HG02852 (cell line): ENCODE results near the gene PDE4B.
A peak's percentile ranks its signal among the peaks of the same experiment; 100 is the strongest.

Experiments used
- ATAC-seq: cut with Tn5 transposase; IDR thresholded peaks from one replicate; pipeline ENCODE4 v1.9.1; 2021; ENCODE audit warnings: mild to moderate bottlenecking, moderate library complexity; ENCODE audit not compliant: unreplicated experiment

Gene PDE4B

GRCh38 chr1:66275601-66276023 is 482.9 kb downstream of the PDE4B start:
- ATAC-seq = no peak

- peak; percentile 88 for ATAC-seq
Measured at GRCh38 chr1:66276218-66276617, 483.5 kb downstream of the PDE4B start.

GRCh38 chr1:66278260-66279021 is 485.7 kb downstream of the PDE4B start:
- ATAC-seq = no peak

GRCh38 chr1:66281808-66282207 is 489.1 kb downstream of the PDE4B start:
- ATAC-seq = no peak

GRCh38 chr1:66282343-66282852 is 489.7 kb downstream of the PDE4B start:
- ATAC-seq = peak; percentile 81

GRCh38 chr1:66282891-66283621 is 490.4 kb downstream of the PDE4B start:
- ATAC-seq = no peak

- peak; percentile 52 for ATAC-seq
Measured at GRCh38 chr1:66283622-66284041, 490.9 kb downstream of the PDE4B start.

GRCh38 chr1:66284746-66285145 is 492.1 kb downstream of the PDE4B start:
- no peak for ATAC-seq

- no peak for ATAC-seq
Measured at GRCh38 chr1:66285618-66286270, 493.0 kb downstream of the PDE4B start.

GRCh38 chr1:66286307-66286706 is 493.6 kb downstream of the PDE4B start:
- no peak for ATAC-seq

- no peak for ATAC-seq
Measured at GRCh38 chr1:66288048-66288447, 495.4 kb downstream of the PDE4B start.

GRCh38 chr1:66290761-66291530 is 498.3 kb downstream of the PDE4B start:
- no peak for ATAC-seq

- no peak for ATAC-seq
Measured at GRCh38 chr1:66291531-66291864, 498.8 kb downstream of the PDE4B start.

GRCh38 chr1:66292305-66292704 is 499.6 kb downstream of the PDE4B start:
- no peak for ATAC-seq

GRCh38 chr1:66292944-66293343 is 500.2 kb downstream of the PDE4B start:
- no peak for ATAC-seq

GRCh38 chr1:66294707-66295370 is 502.1 kb downstream of the PDE4B start:
- ATAC-seq = no peak

- ATAC-seq = no peak
Measured at GRCh38 chr1:66295803-66296202, 503.1 kb downstream of the PDE4B start.

- ATAC-seq = no peak
Measured at GRCh38 chr1:66296370-66296769, 503.7 kb downstream of the PDE4B start.

- no peak for ATAC-seq
Measured at GRCh38 chr1:66296951-66297350, 504.3 kb downstream of the PDE4B start.

- no peak for ATAC-seq
Measured at GRCh38 chr1:66298464-66298863, 505.8 kb downstream of the PDE4B start.
